ENCODE data around the gene AHDC1. TPM values are rescaled to one million over a fixed set of nuclear protein-coding genes. Genes with fewer than 3 reads are reported as not detected.
A peak's percentile ranks its signal among the peaks of the same experiment; 100 is the strongest.

The AHDC1 gene
- polyA plus RNA-seq, 2 of the 4 experiments (the other 2 are of a cell fraction): 1.3 to 11.5 TPM

DNA sequence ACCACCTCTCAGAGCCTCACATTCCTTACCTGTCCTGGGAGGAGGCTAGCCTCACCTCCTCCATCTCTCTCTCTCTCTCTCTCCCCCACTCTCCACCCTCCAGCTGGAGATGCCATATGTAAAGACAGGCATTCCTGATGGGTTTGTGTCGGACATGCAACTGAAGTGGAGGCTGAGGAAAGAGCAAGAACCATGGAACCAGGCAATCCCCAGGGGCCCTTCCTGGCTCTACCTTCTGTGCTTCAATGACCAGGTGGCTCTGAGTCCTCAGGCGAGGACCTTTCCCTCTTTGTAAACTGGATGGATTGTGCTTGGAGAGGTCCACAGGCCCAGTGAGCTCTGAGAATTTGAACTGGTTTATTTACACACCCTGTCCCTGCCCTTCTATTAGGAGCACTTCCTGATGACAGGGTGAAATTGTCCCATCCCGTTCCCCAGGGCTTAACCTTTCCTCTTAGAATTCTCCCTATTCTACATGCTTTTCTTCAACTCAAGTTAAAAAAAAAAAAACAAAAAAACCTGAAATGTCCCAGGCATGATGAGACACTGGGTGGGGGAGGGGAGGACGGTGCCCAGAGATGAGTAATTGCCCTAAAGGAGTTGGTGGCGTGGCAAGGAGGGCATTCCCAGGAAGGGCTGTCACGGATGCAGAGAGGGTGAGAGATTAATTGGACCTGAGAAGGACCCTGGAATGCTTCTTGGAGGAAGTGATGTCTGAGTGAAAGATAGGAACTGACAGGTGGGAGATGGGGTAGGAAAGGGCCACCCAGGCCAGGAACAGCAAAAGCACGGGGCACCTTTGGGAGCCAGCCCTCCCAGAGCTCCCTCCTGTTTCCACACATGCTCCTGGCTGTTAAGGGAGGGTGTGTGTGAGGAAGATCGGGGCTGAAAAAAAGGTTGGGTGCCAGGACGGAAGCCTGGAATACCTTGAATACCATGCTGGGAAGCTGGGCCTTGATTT, 63.8 kb downstream of the AHDC1 start:
- ChIA-PET CTCF (interaction anchor here (0.6 to 2.5 kb wide), 11 partner anchors 16 to 68 kb away, joined by 3 to 8 read pairs (median 3); no protein-coding TSS in a partner anchor), POLR2A (interaction anchor here (1.1 kb wide), 2 partner anchors 17 to 175 kb away, joined by 4 to 5 read pairs; no protein-coding TSS in a partner anchor)
- peak overlapping the region; percentile 70 for H3K4me2 ChIP-seq
- TF ChIP-seq CHD2 (IDR thresholded peaks at IDR 0.05; ENCODE audit: low read length, partially characterized antibody): peak; percentile 32
- TF ChIP-seq SMC3 (IDR thresholded peaks at IDR 0.05): 0 out of 3 replicates have a peak, but pooled peaks have one; percentile 16
- no peak for TF ChIP-seq MAFK (IDR thresholded peaks at IDR 0.05; ENCODE audit: partially characterized antibody)
- TF ChIP-seq, protein P1, sequence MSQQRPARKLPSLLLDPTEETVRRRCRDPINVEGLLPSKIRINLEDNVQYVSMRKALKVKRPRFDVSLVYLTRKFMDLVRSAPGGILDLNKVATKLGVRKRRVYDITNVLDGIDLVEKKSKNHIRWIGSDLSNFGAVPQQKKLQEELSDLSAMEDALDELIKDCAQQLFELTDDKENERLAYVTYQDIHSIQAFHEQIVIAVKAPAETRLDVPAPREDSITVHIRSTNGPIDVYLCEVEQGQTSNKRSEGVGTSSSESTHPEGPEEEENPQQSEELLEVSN (IDR thresholded peaks at IDR 0.05; ENCODE audit: borderline replicate concordance, low read depth): no peak
- peak; percentile 74 for TF ChIP-seq FOSL2 (IDR thresholded peaks at IDR 0.05)
- TF ChIP-seq FOSL2 (CRISPR knock-in tag; IDR thresholded peaks at IDR 0.05): peak; percentile 92
- TF ChIP-seq BHLHE40 (IDR thresholded peaks at IDR 0.05; ENCODE audit: low read depth, low read length): no peak
- TF ChIP-seq HEYL (CRISPR knock-in tag; IDR thresholded peaks at IDR 0.05): no peak
- TF ChIP-seq HDAC2 (IDR thresholded peaks at IDR 0.05): no peak
- TF ChIP-seq MAZ (IDR thresholded peaks at IDR 0.05; ENCODE audit: borderline replicate concordance, low read depth, low read length): no peak
- peak in 1 of 2 experiments; percentile 69; a peak in 3 of 5 replicates for TF ChIP-seq EP300 (IDR thresholded peaks at IDR 0.05)
- TF ChIP-seq, protein P2, sequence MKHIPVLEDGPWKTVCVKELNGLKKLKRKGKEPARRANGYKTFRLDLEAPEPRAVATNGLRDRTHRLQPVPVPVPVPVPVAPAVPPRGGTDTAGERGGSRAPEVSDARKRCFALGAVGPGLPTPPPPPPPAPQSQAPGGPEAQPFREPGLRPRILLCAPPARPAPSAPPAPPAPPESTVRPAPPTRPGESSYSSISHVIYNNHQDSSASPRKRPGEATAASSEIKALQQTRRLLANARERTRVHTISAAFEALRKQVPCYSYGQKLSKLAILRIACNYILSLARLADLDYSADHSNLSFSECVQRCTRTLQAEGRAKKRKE (CRISPR knock-in tag; IDR thresholded peaks at IDR 0.05; ENCODE audit: low read depth): peak; percentile 71; the same call in 1 of the 2 replicates
- TF ChIP-seq JUNB (IDR thresholded peaks at IDR 0.05): peak; percentile 82
- no peak for TF ChIP-seq EHMT2 (IDR thresholded peaks at IDR 0.05; ENCODE audit: low read depth)
- TF ChIP-seq GATA3 (IDR thresholded peaks at IDR 0.05; ENCODE audit: borderline replicate concordance): peak; percentile 84
- TF ChIP-seq NFE2L2 (conservative IDR thresholded peaks at IDR 0.05; ENCODE audit: low read length): no peak
- peak; percentile 61 to 76; a peak in 4 of 5 replicates for TF ChIP-seq JUN (IDR thresholded peaks at IDR 0.05)
- peak; percentile 61 for TF ChIP-seq ZFP36 (IDR thresholded peaks at IDR 0.05; ENCODE audit: borderline replicate concordance, partially characterized antibody)
- no peak for TF ChIP-seq ZSCAN20 (CRISPR knock-in tag; IDR thresholded peaks at IDR 0.05)
- no peak for TF ChIP-seq CBX2 (IDR thresholded peaks at IDR 0.05; ENCODE audit: borderline replicate concordance, low read depth)
- 0 out of 2 replicates have a peak, but pooled peaks have one; percentile 41 for TF ChIP-seq ZNF302 (CRISPR knock-in tag; IDR thresholded peaks at IDR 0.05)
- no peak for TF ChIP-seq HOXA7 (CRISPR knock-in tag; IDR thresholded peaks at IDR 0.05)
- TF ChIP-seq ZC3H11A (IDR thresholded peaks at IDR 0.05): no peak
- TF ChIP-seq KDM1A (IDR thresholded peaks at IDR 0.05; ENCODE audit: low read depth): no peak
- TF ChIP-seq RFX5 (IDR thresholded peaks at IDR 0.05): no peak
- TF ChIP-seq TP53 (CRISPR knock-in tag; IDR thresholded peaks at IDR 0.05): 0 out of 2 replicates have a peak, but pooled peaks have one; percentile 8
- TF ChIP-seq, protein P3, sequence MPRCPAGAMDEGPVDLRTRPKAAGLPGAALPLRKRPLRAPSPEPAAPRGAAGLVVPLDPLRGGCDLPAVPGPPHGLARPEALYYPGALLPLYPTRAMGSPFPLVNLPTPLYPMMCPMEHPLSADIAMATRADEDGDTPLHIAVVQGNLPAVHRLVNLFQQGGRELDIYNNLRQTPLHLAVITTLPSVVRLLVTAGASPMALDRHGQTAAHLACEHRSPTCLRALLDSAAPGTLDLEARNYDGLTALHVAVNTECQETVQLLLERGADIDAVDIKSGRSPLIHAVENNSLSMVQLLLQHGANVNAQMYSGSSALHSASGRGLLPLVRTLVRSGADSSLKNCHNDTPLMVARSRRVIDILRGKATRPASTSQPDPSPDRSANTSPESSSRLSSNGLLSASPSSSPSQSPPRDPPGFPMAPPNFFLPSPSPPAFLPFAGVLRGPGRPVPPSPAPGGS (IDR thresholded peaks at IDR 0.05): peak; percentile 40; the same call in 1 of the 3 replicates
- TF ChIP-seq POLR2AphosphoS2 (conservative IDR thresholded peaks at IDR 0.05; ENCODE audit: low read length): no peak
- peak; percentile 98 for TF ChIP-seq HOXB5 (CRISPR knock-in tag; IDR thresholded peaks at IDR 0.05)
- no peak for TF ChIP-seq HES2 (IDR thresholded peaks at IDR 0.05)
- TF ChIP-seq RAD21 (conservative IDR thresholded peaks at IDR 0.05 in 1 of 2, IDR thresholded peaks at IDR 0.05 in 1 of 2): peak in 1 of 2 experiments; percentile 32; a peak in 1 of 5 replicates
- peak; percentile 74; the same call in 1 of the 2 replicates for TF ChIP-seq EHF (CRISPR knock-in tag; IDR thresholded peaks at IDR 0.05)
- TF ChIP-seq CEBPB (IDR thresholded peaks at IDR 0.05): peak in 1 of 2 experiments; percentile 54; a peak in 1 of 4 replicates
- TF ChIP-seq, protein P4, sequence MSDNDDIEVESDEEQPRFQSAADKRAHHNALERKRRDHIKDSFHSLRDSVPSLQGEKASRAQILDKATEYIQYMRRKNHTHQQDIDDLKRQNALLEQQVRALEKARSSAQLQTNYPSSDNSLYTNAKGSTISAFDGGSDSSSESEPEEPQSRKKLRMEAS (IDR thresholded peaks at IDR 0.05): peak; percentile 81; the same call in 1 of the 2 replicates
- ATAC-seq: peak; percentile 68 to 69
- H3K4me1 ChIP-seq: peaks cover 94% of the 10 kb centered on the region
- no peak overlapping the region for H3K4me3 ChIP-seq
- WGBS (ENCODE audit: missing lambda C conversion rate): 4% methylated on average over 9 of the region's 9 CpGs
- no peaks in the 10 kb centered on the region for H3K9me3 ChIP-seq
- no peak for FAIRE-seq
- peak overlapping the region; percentile 96 to 99 for H3K27ac ChIP-seq
- peak; percentile 90 to 92 for DNase-seq (ENCODE audit: low read depth in 1 of 2, low spot score in 1 of 2)

Data from A549 (cell line).